Activated CD8-positive, alpha-beta T cell treated with anti-CD3 and anti-CD28 coated beads, Interleukin-2, amount 10 ng/mL, durations not matched to agents 7 days and 5 days (primary cell): ENCODE measurements around the gene DDX51. TPM values are rescaled to one million over a fixed set of nuclear protein-coding genes. Genes with fewer than 3 reads are reported as not detected.

Experiments used
- ATAC-seq: fragments of 150-1000 bp; cut with Tn5 transposase; one replicate; pipeline ENCODE4 v1.10.0; 2021; ENCODE audit warnings: moderate library complexity
- CTCF ChIA-PET: fragments of 350-600 bp; sonication (Branson Sonifier 250); formaldehyde crosslinking; loops from one replicate; lab custom pipeline; 2021; ENCODE audit warnings: antibody characterized with exemption; lab: Charles Lee
- POLR2A ChIA-PET: fragments of 350-600 bp; sonication (Branson Sonifier 250); formaldehyde crosslinking; loops from one replicate; lab custom pipeline; 2021; ENCODE audit warnings: antibody characterized with exemption; lab: Charles Lee
- DNase-seq: peaks from one replicate; pipeline ENCODE4 v3.0.0-alpha.2; 2020
- H3K27ac Mint-ChIP-seq: one replicate; pipeline ENCODE4 v1.8.0; 2021; ENCODE audit warnings: mild to moderate bottlenecking, mixed read lengths
- H3K27me3 Mint-ChIP-seq: one replicate; pipeline ENCODE4 v1.8.0; 2021; ENCODE audit warnings: low read depth, mixed read lengths
- H3K36me3 Mint-ChIP-seq: one replicate; pipeline ENCODE4 v1.8.0; 2021; ENCODE audit warnings: low read depth, mixed read lengths
- H3K4me1 Mint-ChIP-seq: one replicate; pipeline ENCODE4 v1.8.0; 2021; ENCODE audit warnings: low read depth, mixed read lengths
- H3K4me3 Mint-ChIP-seq: one replicate; pipeline ENCODE4 v1.8.0; 2021; ENCODE audit warnings: mild to moderate bottlenecking, mixed read lengths
- H3K9me3 Mint-ChIP-seq: one replicate; pipeline ENCODE4 v1.8.0; 2022; ENCODE audit warnings: mixed read lengths; ENCODE audit not compliant: insufficient read depth
- total RNA-seq, 2 experiments: library from RNA; stranded (reverse); gene quantifications; one replicate each; pipeline ENCODE4 v1.2.3, GENCODE V29; 2021

Gene DDX51
- total RNA-seq, result 10 to 100 TPM; 27.6 to 28.4 TPM

DNA sequence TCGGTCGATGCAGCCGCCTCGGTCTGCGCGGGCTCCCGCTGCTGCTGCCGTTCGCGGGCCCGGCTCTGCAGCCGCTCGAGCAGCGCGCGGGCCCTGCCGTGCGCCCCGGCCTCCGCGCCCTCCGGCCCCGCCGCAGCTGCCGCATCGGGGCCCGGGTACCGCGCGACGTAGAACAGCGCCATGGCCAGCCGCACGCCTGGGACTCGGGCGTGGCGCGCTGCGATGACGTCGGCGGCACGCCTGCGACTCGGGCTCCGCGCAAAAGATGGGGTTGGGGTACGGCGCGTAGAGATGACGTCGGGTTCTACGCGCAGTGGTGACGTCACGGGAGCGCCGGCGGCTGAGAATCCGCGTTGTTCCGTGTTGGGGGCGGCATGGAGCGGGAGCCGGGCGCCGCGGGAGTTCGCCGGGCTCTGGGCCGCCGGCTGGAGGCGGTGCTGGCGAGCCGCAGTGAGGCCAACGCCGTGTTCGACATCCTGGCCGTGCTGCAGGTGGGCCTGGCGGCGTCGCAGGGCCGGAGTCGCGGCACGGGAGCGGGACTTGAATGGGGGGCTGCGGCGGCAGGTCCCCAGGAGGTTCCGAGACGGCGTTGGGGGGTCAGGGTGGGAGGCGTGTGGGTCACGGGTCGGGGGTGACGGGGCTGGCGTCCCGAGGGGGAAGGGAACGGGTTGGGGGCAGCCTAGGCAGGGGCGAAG lies at the start of gene DDX51, which contains the start of gene NOC4L:
TSS of gene DDX51 (minus strand) at position 205 of the 695 bp plus-strand sequence. CDS start at position 182, 23 bp downstream.
TSS of gene NOC4L (plus strand) at position 343 of the 695 bp plus-strand sequence. CDS start at position 375, 32 bp downstream.
- ATAC-seq, result peak; percentile 88
- H3K27me3 Mint-ChIP-seq, result no peaks in the 10 kb centered on the region
- POLR2A ChIA-PET, result no interaction called here
- peaks cover 19% of the 10 kb centered on the region for H3K36me3 Mint-ChIP-seq
- DNase-seq, result peak; percentile 96
- H3K27ac Mint-ChIP-seq, result peak within 1 kb of the TSS; percentile 98
- H3K4me1 Mint-ChIP-seq, result peaks cover 32% of the 10 kb centered on the region
- peak within 1 kb of the TSS; percentile 91 for H3K4me3 Mint-ChIP-seq
- no peaks in the 10 kb centered on the region for H3K9me3 Mint-ChIP-seq
- CTCF ChIA-PET, result no interaction called here

DNA sequence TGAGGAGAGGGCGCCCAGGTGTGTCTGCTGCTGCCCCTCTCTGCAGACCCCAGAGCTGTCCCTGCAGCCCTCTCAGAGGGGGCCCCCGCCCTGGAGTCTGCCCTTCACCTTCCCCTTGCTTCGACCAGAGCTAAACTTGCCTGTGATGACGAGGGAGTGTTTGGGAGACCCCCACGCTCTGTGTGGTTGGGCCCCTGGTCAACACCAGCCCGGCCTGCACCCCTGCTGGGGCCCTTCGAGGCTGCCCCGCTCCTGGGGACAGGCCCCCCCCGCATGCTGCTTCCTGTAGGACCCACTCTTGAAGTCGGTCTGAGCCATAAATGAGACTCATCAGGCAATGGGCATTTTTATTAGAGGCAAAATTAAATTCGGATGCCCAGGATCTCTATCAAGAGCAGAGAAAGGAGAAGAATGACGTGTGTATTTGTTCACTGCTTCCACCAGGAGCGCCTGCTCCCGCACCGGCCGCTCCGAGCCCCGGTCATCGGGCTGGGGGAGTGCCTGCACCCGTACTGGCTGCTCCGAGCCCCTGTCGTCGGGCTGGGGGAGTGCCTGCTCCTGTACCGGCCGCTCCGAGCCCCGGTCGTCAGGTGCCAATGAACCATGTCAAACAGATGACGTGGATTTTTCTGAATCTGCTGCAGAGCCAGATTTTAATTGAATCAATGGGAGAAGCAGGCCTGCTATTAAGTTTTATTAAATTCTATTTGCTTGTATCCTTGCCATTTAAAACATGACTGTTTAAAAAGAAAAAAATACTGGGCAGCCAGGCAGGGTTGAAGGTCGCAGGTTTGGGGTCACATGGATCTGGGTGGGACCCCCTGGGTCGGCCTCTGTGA lies 47.8 kb upstream of the DDX51 start:
- ChIA-PET CTCF (no interaction called here), POLR2A (no interaction called here)
- no peak overlapping the region for H3K4me3 Mint-ChIP-seq
- no peaks in the 10 kb centered on the region for H3K27me3 Mint-ChIP-seq
- ATAC-seq (no peak), DNase-seq (no peak)
- H3K9me3 Mint-ChIP-seq, result peaks cover 11% of the 10 kb centered on the region
- no peak overlapping the region for H3K27ac Mint-ChIP-seq
- H3K4me1 Mint-ChIP-seq, result peaks cover 29% of the 10 kb centered on the region
- peaks cover 5% of the 10 kb centered on the region for H3K36me3 Mint-ChIP-seq

DNA sequence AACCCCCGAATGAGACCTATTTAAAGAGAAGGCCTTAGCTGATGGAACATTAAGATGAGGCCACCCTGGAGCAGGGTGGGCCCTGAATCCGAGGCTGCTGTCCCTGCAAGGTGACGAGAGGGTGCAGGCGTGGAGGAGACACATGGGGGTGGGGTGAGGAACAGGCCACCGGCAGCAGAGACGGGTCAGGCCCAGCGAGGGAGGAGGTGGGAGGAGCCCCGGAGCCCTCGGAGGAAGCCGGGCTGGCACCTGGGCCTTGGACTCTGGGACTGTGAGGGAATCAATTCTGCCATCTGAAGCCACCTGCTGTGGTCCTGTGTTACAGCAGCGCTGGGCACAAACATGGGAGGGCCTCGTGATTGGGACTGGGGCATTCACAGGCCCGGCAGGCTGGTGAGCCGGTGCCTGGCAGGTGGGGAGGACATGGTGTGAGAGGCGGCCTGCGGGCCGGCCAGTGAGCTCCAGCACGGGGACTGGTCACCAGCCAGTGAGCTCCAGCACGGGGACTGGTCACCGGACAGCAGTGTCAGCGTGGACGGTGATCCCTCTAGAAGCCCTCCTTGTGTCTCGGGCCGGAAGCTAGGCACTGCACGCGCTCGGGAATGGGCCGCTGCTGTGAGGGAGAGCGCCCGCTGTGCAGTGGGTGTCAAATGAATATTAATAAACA lies 46.8 kb upstream of the DDX51 start:
- CTCF ChIA-PET, result no interaction called here
- no peak for ATAC-seq
- Mint-ChIP-seq H3K9me3 (peaks cover 11% of the 10 kb centered on the region), H3K36me3 (peaks cover 7% of the 10 kb centered on the region), H3K4me1 (peaks cover 39% of the 10 kb centered on the region), H3K27ac (no peak overlapping the region), H3K27me3 (no peaks in the 10 kb centered on the region), H3K4me3 (peak overlapping the region; percentile 5)
- POLR2A ChIA-PET, result no interaction called here
- no peak for DNase-seq

DNA sequence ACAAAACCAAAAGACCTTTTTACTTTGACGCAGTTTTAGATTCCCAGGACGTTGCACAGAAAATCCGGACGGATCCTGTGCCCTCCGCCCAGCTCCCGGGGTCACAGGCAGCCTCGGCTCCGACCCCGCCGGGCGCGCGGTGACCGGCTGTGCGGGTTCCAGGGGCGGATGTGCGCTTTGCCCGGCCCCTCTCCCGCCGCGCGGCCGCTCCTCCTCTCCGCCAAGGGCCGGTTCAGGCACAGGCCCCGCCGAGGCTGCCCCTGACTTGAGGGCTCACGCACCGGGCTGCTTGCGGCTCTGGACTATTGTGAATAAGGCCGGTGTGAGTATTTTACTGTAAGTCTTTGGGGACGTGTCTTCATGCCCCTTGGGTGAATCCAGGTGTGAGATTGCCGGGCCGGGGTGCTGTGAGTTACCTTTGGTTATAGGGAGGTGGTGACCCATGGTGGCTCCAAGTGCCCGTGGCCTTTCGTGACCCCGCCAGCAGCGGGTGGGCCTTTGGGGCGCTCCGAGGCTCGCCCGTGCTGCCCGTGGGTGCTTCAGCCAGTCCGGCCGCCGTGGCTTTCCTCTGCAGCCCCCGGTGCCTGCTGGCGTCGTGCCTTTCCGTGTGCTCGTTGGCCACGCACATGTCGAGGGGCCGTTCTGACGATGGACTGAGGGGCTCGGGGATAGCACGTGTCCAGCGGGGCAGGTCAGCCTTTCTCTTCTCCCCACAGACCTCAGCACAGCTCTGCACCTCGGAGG lies 46.1 kb upstream of the DDX51 start:
- CTCF ChIA-PET, result interaction anchor here (1.6 kb wide), 1 partner anchor 28 kb away, joined by 6 read pairs; no protein-coding TSS in a partner anchor
- DNase-seq (peak; percentile 35), ATAC-seq (peak; percentile 35)
- H3K9me3 Mint-ChIP-seq, result peaks cover 11% of the 10 kb centered on the region
- peak overlapping the region; percentile 90 for H3K4me3 Mint-ChIP-seq
- H3K27ac Mint-ChIP-seq, result peak overlapping the region; percentile 86
- peaks cover 1% of the 10 kb centered on the region for H3K27me3 Mint-ChIP-seq
- H3K36me3 Mint-ChIP-seq, result peaks cover 7% of the 10 kb centered on the region
- POLR2A ChIA-PET, result no interaction called here
- H3K4me1 Mint-ChIP-seq, result peaks cover 46% of the 10 kb centered on the region

DNA sequence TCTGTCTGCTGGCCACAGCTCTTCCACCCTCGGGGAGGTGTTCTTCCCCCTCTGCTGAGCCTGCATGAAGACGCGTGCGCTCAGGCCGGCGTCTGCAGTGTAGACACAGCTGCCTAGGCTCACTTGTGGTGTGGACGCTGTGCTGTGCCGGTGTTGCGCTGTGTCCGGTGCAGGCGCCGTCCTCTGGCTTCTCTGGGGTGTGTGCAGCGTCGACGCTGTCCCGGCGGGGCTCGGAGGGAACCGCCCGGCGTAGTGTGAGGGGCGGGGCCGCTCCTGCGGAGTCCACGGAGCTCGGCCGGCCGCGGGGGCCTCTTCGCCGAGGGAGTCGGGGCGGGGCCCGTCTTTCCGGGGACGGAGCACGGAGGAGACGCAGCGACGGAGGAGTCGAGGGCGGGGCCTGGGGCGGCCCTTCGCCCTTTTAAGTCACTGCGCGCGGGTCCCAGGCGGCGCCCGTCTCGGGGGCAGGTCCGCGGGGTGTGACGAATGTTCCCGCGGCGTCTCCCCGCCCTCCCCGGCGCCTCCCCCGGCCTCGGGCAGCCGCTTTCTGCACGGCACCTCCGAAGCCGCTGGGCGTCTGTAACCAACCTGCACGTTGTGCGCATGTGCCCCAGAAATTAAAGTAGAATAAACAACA lies 45.4 kb upstream of the DDX51 start:
- ChIA-PET CTCF (interaction anchor here (1.6 to 3.1 kb wide), 3 partner anchors 11 to 36 kb away, joined by 3 to 13 read pairs (median 6); no protein-coding TSS in a partner anchor), POLR2A (interaction anchor here (0.7 to 1.3 kb wide), 3 partner anchors 11 to 256 kb away, joined by 3 to 6 read pairs (median 3); no protein-coding TSS in a partner anchor)
- peak; percentile 96 for DNase-seq
- H3K27ac Mint-ChIP-seq, result peak overlapping the region; percentile 86
- peaks cover 11% of the 10 kb centered on the region for H3K9me3 Mint-ChIP-seq
- peaks cover 50% of the 10 kb centered on the region for H3K4me1 Mint-ChIP-seq
- H3K36me3 Mint-ChIP-seq, result peaks cover 7% of the 10 kb centered on the region
- peak; percentile 95 for ATAC-seq
- peaks cover 1% of the 10 kb centered on the region for H3K27me3 Mint-ChIP-seq
- peak overlapping the region; percentile 90 for H3K4me3 Mint-ChIP-seq

GRCh38 chr12:132188916-132189325 lies 44.8 kb upstream of the DDX51 start:
- ATAC-seq, result no peak
- Mint-ChIP-seq H3K4me3 (peak overlapping the region; percentile 90), H3K27me3 (peaks cover 5% of the 10 kb centered on the region), H3K4me1 (peaks cover 54% of the 10 kb centered on the region), H3K9me3 (peaks cover 6% of the 10 kb centered on the region), H3K36me3 (peaks cover 7% of the 10 kb centered on the region), H3K27ac (peak overlapping the region; percentile 82)
- ChIA-PET CTCF (interaction anchor here (1.6 to 3.1 kb wide), 3 partner anchors 11 to 35 kb away, joined by 3 to 13 read pairs (median 6); no protein-coding TSS in a partner anchor), POLR2A (interaction anchor here (0.7 to 1.3 kb wide), 3 partner anchors 10 to 256 kb away, joined by 3 to 6 read pairs (median 3); no protein-coding TSS in a partner anchor)
- DNase-seq, result no peak

GRCh38 chr12:132188451-132188901 lies 44.4 kb upstream of the DDX51 start:
- peak overlapping the region; percentile 60 for H3K27ac Mint-ChIP-seq
- H3K9me3 Mint-ChIP-seq, result peaks cover 1% of the 10 kb centered on the region

GRCh38 chr12:132187646-132188450 lies 43.7 kb upstream of the DDX51 start:
- Mint-ChIP-seq H3K27ac (peak overlapping the region; percentile 39), H3K27me3 (peaks cover 12% of the 10 kb centered on the region), H3K4me1 (peaks cover 54% of the 10 kb centered on the region), H3K4me3 (peak overlapping the region; percentile 90), H3K9me3 (no peaks in the 10 kb centered on the region), H3K36me3 (peaks cover 7% of the 10 kb centered on the region)
- DNase-seq (no peak), ATAC-seq (no peak)
- ChIA-PET CTCF (interaction anchor here (1.2 to 3.1 kb wide), 3 partner anchors 10 to 34 kb away, joined by 3 to 13 read pairs (median 3); no protein-coding TSS in a partner anchor), POLR2A (interaction anchor here (0.6 to 1.3 kb wide), 3 partner anchors 9 to 298 kb away, joined by 3 to 5 read pairs (median 3); no protein-coding TSS in a partner anchor)

More at GRCh38 chr12:132188451-132188901, 44.4 kb upstream of the DDX51 start:
- ATAC-seq (no peak), DNase-seq (no peak)
- Mint-ChIP-seq H3K36me3 (peaks cover 7% of the 10 kb centered on the region), H3K4me1 (peaks cover 54% of the 10 kb centered on the region), H3K27me3 (peaks cover 7% of the 10 kb centered on the region), H3K4me3 (peak overlapping the region; percentile 90)
- CTCF ChIA-PET, result interaction anchor here (1.6 to 3.1 kb wide), 3 partner anchors 10 to 35 kb away, joined by 3 to 13 read pairs (median 6); no protein-coding TSS in a partner anchor
- POLR2A ChIA-PET, result interaction anchor here (1.2 to 1.3 kb wide), 3 partner anchors 10 to 17 kb away, joined by 3 to 6 read pairs (median 5); no protein-coding TSS in a partner anchor

DNA sequence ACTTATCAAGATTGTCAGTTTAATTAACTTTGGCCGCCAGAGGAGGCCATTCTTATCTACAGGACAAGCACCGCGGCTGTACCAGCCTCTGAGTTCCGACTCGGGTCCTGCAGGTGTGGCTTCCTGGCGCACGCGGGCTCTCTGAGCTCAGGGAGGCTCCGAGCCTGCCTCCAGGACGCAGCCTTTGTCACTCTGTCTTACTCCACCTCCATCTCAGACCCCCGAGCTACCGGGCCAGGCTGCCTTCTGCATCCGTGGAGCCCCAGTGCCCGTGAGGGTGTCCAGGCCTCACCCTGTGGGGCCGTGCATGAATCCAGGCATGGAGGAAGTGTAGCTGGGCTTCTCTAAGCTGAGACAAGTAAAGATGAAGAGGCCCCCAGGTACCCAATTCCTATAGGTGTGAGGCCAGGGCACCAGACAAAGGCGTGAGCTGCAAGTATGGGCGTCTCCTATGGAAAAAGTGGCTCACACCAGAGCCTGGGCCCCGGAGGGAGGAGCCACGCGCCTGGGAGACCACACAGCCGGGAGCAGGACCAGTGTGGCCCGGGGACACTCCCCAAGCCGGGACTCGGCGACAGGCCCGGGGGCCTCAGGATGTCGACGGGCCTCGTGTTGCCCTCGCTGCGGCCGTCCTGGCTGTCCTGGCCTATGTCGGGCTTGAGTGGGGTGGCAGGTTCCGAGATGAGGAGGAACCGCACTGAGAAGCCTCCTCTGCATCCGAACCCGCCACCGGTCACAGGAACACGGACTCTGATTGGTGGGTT lies 42.9 kb upstream of the DDX51 start:
- H3K4me1 Mint-ChIP-seq, result peaks cover 54% of the 10 kb centered on the region
- peak overlapping the region; percentile 91 for H3K27ac Mint-ChIP-seq
- ATAC-seq, result no peak
- ChIA-PET CTCF (interaction anchor here (0.9 to 3.1 kb wide), 3 partner anchors 25 to 428 kb away, joined by 3 to 13 read pairs (median 3); no protein-coding TSS in a partner anchor), POLR2A (interaction anchor here (0.6 to 1.3 kb wide), 3 partner anchors 8 to 299 kb away, joined by 3 to 5 read pairs (median 3); no protein-coding TSS in a partner anchor)
- no peaks in the 10 kb centered on the region for H3K9me3 Mint-ChIP-seq
- peaks cover 7% of the 10 kb centered on the region for H3K36me3 Mint-ChIP-seq
- DNase-seq, result peak; percentile 49
- H3K4me3 Mint-ChIP-seq, result peak overlapping the region; percentile 68
- H3K27me3 Mint-ChIP-seq, result peaks cover 12% of the 10 kb centered on the region
